ENCODE results near the gene PCDHGB3.

DNA sequence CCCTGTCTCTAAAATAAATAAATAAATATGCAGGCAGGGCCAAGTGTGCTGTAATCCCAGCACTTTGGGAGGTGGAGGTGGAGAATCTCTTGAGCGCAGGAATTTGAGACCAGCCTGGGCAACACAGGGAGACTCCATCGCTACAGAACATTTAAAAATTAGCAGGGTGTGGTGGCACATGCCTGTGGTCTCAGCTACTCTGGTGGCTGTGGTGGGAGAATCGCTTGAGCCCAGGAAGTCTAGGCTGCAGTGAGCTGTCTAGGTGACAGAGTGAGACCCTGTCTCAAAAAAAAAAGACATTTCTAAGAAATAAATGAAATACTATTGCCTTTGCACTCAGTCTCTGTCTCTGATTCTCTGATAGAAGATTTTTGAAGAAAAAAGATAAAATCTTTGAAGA is 41.5 kb downstream of the PCDHGB3 start:
- TF ChIP-seq, protein P1, sequence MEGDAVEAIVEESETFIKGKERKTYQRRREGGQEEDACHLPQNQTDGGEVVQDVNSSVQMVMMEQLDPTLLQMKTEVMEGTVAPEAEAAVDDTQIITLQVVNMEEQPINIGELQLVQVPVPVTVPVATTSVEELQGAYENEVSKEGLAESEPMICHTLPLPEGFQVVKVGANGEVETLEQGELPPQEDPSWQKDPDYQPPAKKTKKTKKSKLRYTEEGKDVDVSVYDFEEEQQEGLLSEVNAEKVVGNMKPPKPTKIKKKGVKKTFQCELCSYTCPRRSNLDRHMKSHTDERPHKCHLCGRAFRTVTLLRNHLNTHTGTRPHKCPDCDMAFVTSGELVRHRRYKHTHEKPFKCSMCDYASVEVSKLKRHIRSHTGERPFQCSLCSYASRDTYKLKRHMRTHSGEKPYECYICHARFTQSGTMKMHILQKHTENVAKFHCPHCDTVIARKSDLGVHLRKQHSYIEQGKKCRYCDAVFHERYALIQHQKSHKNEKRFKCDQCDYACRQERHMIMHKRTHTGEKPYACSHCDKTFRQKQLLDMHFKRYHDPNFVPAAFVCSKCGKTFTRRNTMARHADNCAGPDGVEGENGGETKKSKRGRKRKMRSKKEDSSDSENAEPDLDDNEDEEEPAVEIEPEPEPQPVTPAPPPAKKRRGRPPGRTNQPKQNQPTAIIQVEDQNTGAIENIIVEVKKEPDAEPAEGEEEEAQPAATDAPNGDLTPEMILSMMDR (IDR thresholded peaks at IDR 0.05): no peak
- TF ChIP-seq POLR2AphosphoS5 (IDR thresholded peaks at IDR 0.05): no peak
- no peak for TF ChIP-seq EP300 (IDR thresholded peaks at IDR 0.05)
- no peak for TF ChIP-seq POLR2A (IDR thresholded peaks at IDR 0.05)

All from sigmoid colon (tissue), 4 donors.